A549 (cell line): Measurements from ENCODE around the gene PI16. TPM values are rescaled to one million over a fixed set of nuclear protein-coding genes. Genes with fewer than 3 reads are reported as not detected.
A peak's percentile ranks its signal among the peaks of the same experiment; 100 is the strongest.

Experiments used
- ATAC-seq, 2 experiments: fragments of 200-7000 bp in 1 of 2; fragments of >200 bp in 1 of 2; cut with Nextera tagmentation in 1 of 2; cut with Tn5 transposase in 1 of 2; 3 replicates each; pipeline versions ENCODE4 v1.8.0 to v1.9.1; 2018 to 2020; ENCODE audit warnings: mild to moderate bottlenecking in 1 of 2, moderate library complexity in 1 of 2
- CTCF ChIA-PET: fragments of 300-600 bp; sonication (Branson Sonifier 250); formaldehyde crosslinking; extraction: SDS; loops from one replicate; lab custom pipeline; 2021; ENCODE audit warnings: antibody characterized with exemption, inconsistent platforms; lab: Yijun Ruan, JAX
- POLR2A ChIA-PET: fragments of 350-600 bp; formaldehyde crosslinking; extraction: SDS; loops from one replicate; lab custom pipeline; 2021; ENCODE audit warnings: antibody characterized with exemption, inconsistent platforms; lab: Yijun Ruan, JAX
- DNase-seq, 2 experiments: peaks; one replicate each; pipeline versions ENCODE4 v3.0.0 to v3.0.0-alpha.2; 2011 to 2016; ENCODE audit warnings: low read depth in 1 of 2, low spot score in 1 of 2
- FAIRE-seq: peaks from 2 replicates; lab custom pipeline; 2011; peaks lifted over from hg19 to GRCh38; lab: Jason Lieb, UNC
- H3K27ac ChIP-seq, 2 experiments: fragments of >200 bp; sonication (Bioruptor Twin); formaldehyde crosslinking; 3 replicates each; pipeline ENCODE4 v1.5.1; 2016 to 2017
- H3K4me1 ChIP-seq: fragments of >200 bp; sonication (Bioruptor Twin); formaldehyde crosslinking; 3 replicates; pipeline ENCODE4 v1.6.1; 2016
- H3K4me2 ChIP-seq: fragments of >200 bp; sonication (Bioruptor Twin); formaldehyde crosslinking; 3 replicates; pipeline ENCODE4 v1.6.1; 2016
- H3K4me3 ChIP-seq: fragments of >200 bp; sonication (Bioruptor Twin); formaldehyde crosslinking; 3 replicates; pipeline ENCODE4 v1.5.1; 2016
- H3K9me3 ChIP-seq: fragments of >200 bp; sonication (Bioruptor Twin); formaldehyde crosslinking; 3 replicates; pipeline ENCODE4 v1.6.1; 2016
- CHD2 ChIP-seq: fragments of 150-350 bp; IDR thresholded peaks from 2 replicates; pipeline ENCODE4 v1.6.1; 2014; ENCODE audit warnings: low read length; ENCODE audit not compliant: partially characterized antibody
- CHD4 ChIP-seq: fragments of 200-600 bp; sonication (generic); IDR thresholded peaks from 2 replicates; pipeline ENCODE4 v1.6.1; 2016; ENCODE audit warnings: antibody characterized with exemption, mild to moderate bottlenecking, borderline replicate concordance
- CTCF ChIP-seq: fragments of >200 bp; sonication (Bioruptor Twin); formaldehyde crosslinking; IDR thresholded peaks from 3 replicates; pipeline ENCODE4 v1.5.1; 2016
- E2F6 ChIP-seq: IDR thresholded peaks from 2 replicates; pipeline ENCODE4 v1.6.1; 2012; ENCODE audit warnings: low read depth, borderline replicate concordance
- EHF ChIP-seq: fragments of 250-450 bp; sonication (Bioruptor Pico); IDR thresholded peaks from 2 replicates; pipeline ENCODE4 v1.5.0; 2020; ENCODE audit warnings: mild to moderate bottlenecking
- EP300 ChIP-seq, 2 experiments: fragments of >200 bp; sonication (Bioruptor Twin); formaldehyde crosslinking; IDR thresholded peaks; 2 replicates in 1 of 2; 3 replicates in 1 of 2; pipeline ENCODE4 v1.6.1; 2016 to 2017
- FOSL2 ChIP-seq, 2 experiments: fragments of 450-650 bp in 1 of 2; fragments of >200 bp in 1 of 2; sonication (Bioruptor Twin) in 1 of 2; formaldehyde crosslinking; IDR thresholded peaks; 2 replicates each; pipeline versions ENCODE4 v1.5.0 to v1.6.1; 2016 to 2020; ENCODE audit warnings: mild to moderate bottlenecking in 1 of 2, moderate library complexity in 1 of 2
- FOXS1 ChIP-seq: fragments of 250-450 bp; sonication (Bioruptor Pico); IDR thresholded peaks from 2 replicates; pipeline ENCODE4 v1.5.0; 2020; ENCODE audit warnings: mild to moderate bottlenecking, moderate library complexity
- HES2 ChIP-seq: fragments of >200 bp; sonication (Bioruptor Twin); formaldehyde crosslinking; IDR thresholded peaks from 2 replicates; pipeline ENCODE4 v1.6.1; 2016
- HOXB5 ChIP-seq: fragments of 250-450 bp; sonication (Bioruptor Pico); IDR thresholded peaks from 2 replicates; pipeline ENCODE4 v1.5.0; 2020; ENCODE audit warnings: mild to moderate bottlenecking, moderate library complexity
- JUN ChIP-seq, 2 experiments: fragments of >200 bp; sonication (Bioruptor Twin); formaldehyde crosslinking; IDR thresholded peaks; 2 replicates in 1 of 2; 3 replicates in 1 of 2; pipeline ENCODE4 v1.6.1; 2016 to 2017
- JUNB ChIP-seq: fragments of >200 bp; sonication (Bioruptor Twin); formaldehyde crosslinking; IDR thresholded peaks from 2 replicates; pipeline ENCODE4 v1.6.1; 2016
- KDM1A ChIP-seq: fragments of 200-600 bp; sonication (generic); IDR thresholded peaks from 2 replicates; pipeline ENCODE4 v1.6.1; 2016; ENCODE audit warnings: low read depth, mild to moderate bottlenecking
- MAFK ChIP-seq: fragments of 450-650 bp; IDR thresholded peaks from 2 replicates; pipeline ENCODE4 v1.6.1; 2014; ENCODE audit not compliant: partially characterized antibody
- MAX ChIP-seq: IDR thresholded peaks from 2 replicates; pipeline ENCODE4 v1.6.1; 2012
- MAZ ChIP-seq: fragments of 150-350 bp; IDR thresholded peaks from 2 replicates; pipeline ENCODE4 v1.6.1; 2014; ENCODE audit warnings: antibody characterized with exemption, low read depth, low read length, borderline replicate concordance
- NFE2L2 ChIP-seq: fragments of 150-350 bp; conservative IDR thresholded peaks from 2 replicates; pipeline ENCODE4 v1.6.1; 2014; ENCODE audit warnings: low read length
- PBX3 ChIP-seq: IDR thresholded peaks from 2 replicates; pipeline ENCODE4 v1.6.1; 2012
- PHF8 ChIP-seq: fragments of 200-600 bp; sonication (generic); IDR thresholded peaks from 2 replicates; pipeline ENCODE4 v1.6.1; 2016; ENCODE audit warnings: low read depth, mild to moderate bottlenecking, antibody characterized with exemption, moderate library complexity, borderline replicate concordance
- RAD21 ChIP-seq, 2 experiments: fragments of >200 bp in 1 of 2; sonication (Bioruptor Twin) in 1 of 2; formaldehyde crosslinking in 1 of 2; IDR thresholded peaks in 1 of 2; conservative IDR thresholded peaks in 1 of 2; 2 replicates in 1 of 2; 3 replicates in 1 of 2; pipeline ENCODE4 v1.6.1; 2012 to 2018; ENCODE audit warnings: inconsistent platforms in 1 of 2
- REST ChIP-seq: fragments of 200-600 bp; sonication (generic); IDR thresholded peaks from 2 replicates; pipeline ENCODE4 v1.6.1; 2016; ENCODE audit warnings: antibody characterized with exemption, mild to moderate bottlenecking, moderate library complexity
- RFX5 ChIP-seq: fragments of 450-650 bp; IDR thresholded peaks from 2 replicates; pipeline ENCODE4 v1.7.1; 2014; ENCODE audit warnings: antibody characterized with exemption, mild to moderate bottlenecking, moderate library complexity
- SMC3 ChIP-seq: fragments of >200 bp; sonication (Bioruptor Twin); formaldehyde crosslinking; IDR thresholded peaks from 3 replicates; pipeline ENCODE4 v1.6.1; 2018; ENCODE audit warnings: inconsistent platforms
- TFCP2L1 ChIP-seq: fragments of 250-450 bp; sonication (Bioruptor Pico); IDR thresholded peaks from 2 replicates; pipeline ENCODE4 v1.5.0; 2021; ENCODE audit warnings: mild to moderate bottlenecking
- ZC3H11A ChIP-seq: fragments of 450-650 bp; IDR thresholded peaks from 2 replicates; pipeline ENCODE4 v1.6.1; 2014; ENCODE audit warnings: antibody characterized with exemption, mild to moderate bottlenecking
- ZFP36 ChIP-seq: fragments of 450-650 bp; IDR thresholded peaks from 2 replicates; pipeline ENCODE4 v1.6.1; 2014; ENCODE audit warnings: borderline replicate concordance; ENCODE audit not compliant: partially characterized antibody
- WGBS: methylation state at CpG from one replicate; pipeline ENCODE4 v1.1.6; 2017; ENCODE audit errors: missing lambda C conversion rate; 5-methylcytosine and 5-hydroxymethylcytosine counted together
- polyA plus RNA-seq, 4 experiments: library from polyadenylated mRNA; depleted of rRNA in 3 of 4; stranded (reverse); fragments of >200 nt; fragmentation: RNase III in 1 of 4; extraction: RNeasy Plus Mini Kit Qiagen cat#74134 plus additional on column Dnase treatment in 1 of 4; gene quantifications; 2 replicates in 3 of 4; 3 replicates in 1 of 4; pipeline ENCODE4 v1.2.3, GENCODE V29; 2011 to 2017

PI16 gene
- polyA plus RNA-seq, 2 of the 4 experiments (the other 2 are of a cell fraction) = not detected

GRCh38 chr6:36914227-36914794 is 40.2 kb upstream of the PI16 start:
- Histone ChIP-seq H3K4me1 (peaks cover 16% of the 10 kb centered on the region), H3K9me3 (no peaks in the 10 kb centered on the region), H3K27ac (peak overlapping the region in 1 of 2 experiments; percentile 71; a peak in 3 of 6 replicates), H3K4me3 (no peak overlapping the region), H3K4me2 (peak overlapping the region; percentile 71)
- ATAC-seq (peak; percentile 99), DNase-seq (peak; percentile 68 to 70), FAIRE-seq (no peak)
- ChIA-PET CTCF (interaction anchor here (0.6 to 2.4 kb wide), 18 partner anchors 9 to 150 kb away, joined by 3 to 14 read pairs (median 4); partner anchors contain the start of genes C6orf89 and PI16), POLR2A (no interaction called here)
- WGBS = 11% methylated on average over 10 of the region's 10 CpGs
- TF ChIP-seq HOXB5 (CRISPR knock-in tag) (no peak), CTCF (peak; percentile 14; the same call in 2 of the 3 replicates), MAX (0 out of 2 replicates have a peak, but pooled peaks have one; percentile 15), FOSL2 (IDR thresholded peaks at IDR 0.05) (no peak), FOSL2 (CRISPR knock-in tag; IDR thresholded peaks at IDR 0.05) (peak; percentile 74), RAD21 (conservative IDR thresholded peaks at IDR 0.05 in 1 of 2, IDR thresholded peaks at IDR 0.05 in 1 of 2) (peak in 1 of 2 experiments; percentile 38; a peak in 2 of 5 replicates), MAFK (peak; percentile 43), EP300 (IDR thresholded peaks at IDR 0.05) (no peak), HES2 (no peak), RFX5 (no peak), NFE2L2 (no peak), EHF (CRISPR knock-in tag) (no peak), CHD4 (no peak), JUNB (no peak), ZFP36 (no peak), PBX3 (no peak), CHD2 (no peak), SMC3 (peak; percentile 25; the same call in 1 of the 3 replicates), TFCP2L1 (no peak), PHF8 (no peak), MAZ (no peak), JUN (IDR thresholded peaks at IDR 0.05) (no peak), REST (no peak), E2F6 (no peak), FOXS1 (CRISPR knock-in tag) (no peak), ZC3H11A (no peak), KDM1A (no peak)
- TF ChIP-seq, all 56 proteins: peak for 6
